Measurements from ENCODE around the gene DNPEP. TPM values are rescaled to one million over a fixed set of nuclear protein-coding genes. Genes with fewer than 3 reads are reported as not detected.

The DNPEP gene
- total RNA-seq, 1 donor from 2014 or later = 124 TPM

DNA sequence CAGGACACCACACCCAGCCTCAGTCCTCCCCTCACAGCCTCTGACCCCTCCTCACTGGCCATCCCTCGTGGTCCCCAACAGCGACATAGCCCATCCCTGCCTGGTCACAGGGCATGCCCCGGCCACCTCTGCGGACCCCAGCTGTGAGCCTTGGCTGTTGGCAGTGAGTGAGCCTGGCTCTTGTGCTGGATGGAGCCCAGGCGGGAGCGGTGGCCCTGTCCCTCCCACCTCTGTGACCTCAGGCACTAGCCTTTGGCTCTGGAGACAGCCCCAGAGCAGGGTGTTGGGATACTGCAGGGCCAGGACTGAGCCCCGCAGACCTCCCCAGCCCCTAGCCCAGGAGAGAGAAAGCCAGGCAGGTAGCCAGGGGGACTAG is 38.3 kb upstream of the DNPEP start:
- Mint-ChIP-seq H3K27me3 (ENCODE audit: insufficient read depth) (peaks cover 9% of the 10 kb centered on the region), H3K4me3 (no peak overlapping the region), H3K4me1 (ENCODE audit: low read depth) (no peaks in the 10 kb centered on the region), H3K36me3 (ENCODE audit: low read depth) (no peaks in the 10 kb centered on the region), H3K9me3 (no peaks in the 10 kb centered on the region), H3K27ac (no peak overlapping the region)
- no peak for DNase-seq (ENCODE audit: low spot score)
- intact Hi-C loops (cut with micrococcal nuclease) = no loop called here

DNA sequence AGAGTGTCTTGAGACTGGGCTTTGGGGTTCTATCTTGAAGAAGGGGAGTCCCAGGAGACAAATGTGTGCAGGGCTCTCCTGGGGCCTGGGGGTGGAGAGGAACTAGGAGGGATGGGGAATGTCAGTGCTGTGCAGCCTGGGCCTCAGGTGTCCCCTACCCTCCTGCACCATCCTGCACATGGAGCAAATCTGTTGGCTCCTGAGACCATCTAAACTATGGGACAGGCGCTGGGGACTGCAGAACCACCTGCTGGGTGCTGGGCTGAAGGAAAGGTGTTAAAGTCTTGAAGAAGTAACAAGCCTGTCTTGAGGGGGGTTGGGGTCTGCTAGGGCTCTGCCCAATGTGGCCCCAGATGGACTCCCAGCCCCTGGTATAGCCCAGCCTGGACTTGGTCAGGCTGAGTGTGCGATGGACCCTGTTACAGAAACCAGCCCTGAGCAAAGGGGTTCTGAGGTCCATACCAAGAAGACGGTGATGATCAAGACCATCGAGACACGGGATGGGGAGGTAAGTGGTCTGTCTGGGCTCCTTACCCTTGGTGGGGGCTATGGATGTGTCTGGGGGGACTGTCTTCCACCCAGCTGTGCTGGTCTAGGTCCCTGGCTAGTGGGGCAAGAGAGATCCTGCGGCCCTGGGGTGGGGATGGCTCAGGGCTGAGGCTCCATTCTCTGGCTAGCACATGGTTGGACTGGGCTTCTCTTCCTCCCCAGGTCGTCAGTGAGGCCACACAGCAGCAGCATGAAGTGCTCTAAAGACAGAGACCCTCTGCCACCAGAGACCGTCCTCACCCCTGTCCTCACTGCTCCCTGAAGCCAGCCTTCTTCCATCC is 37.7 kb upstream of the DNPEP start:
- no peak for DNase-seq (ENCODE audit: low spot score)
- intact Hi-C loops (cut with micrococcal nuclease) = no loop called here
- Mint-ChIP-seq H3K36me3 (ENCODE audit: low read depth) (no peaks in the 10 kb centered on the region), H3K27me3 (ENCODE audit: insufficient read depth) (peaks cover 9% of the 10 kb centered on the region), H3K4me1 (ENCODE audit: low read depth) (no peaks in the 10 kb centered on the region), H3K27ac (no peak overlapping the region), H3K9me3 (no peaks in the 10 kb centered on the region), H3K4me3 (no peak overlapping the region)

DNA sequence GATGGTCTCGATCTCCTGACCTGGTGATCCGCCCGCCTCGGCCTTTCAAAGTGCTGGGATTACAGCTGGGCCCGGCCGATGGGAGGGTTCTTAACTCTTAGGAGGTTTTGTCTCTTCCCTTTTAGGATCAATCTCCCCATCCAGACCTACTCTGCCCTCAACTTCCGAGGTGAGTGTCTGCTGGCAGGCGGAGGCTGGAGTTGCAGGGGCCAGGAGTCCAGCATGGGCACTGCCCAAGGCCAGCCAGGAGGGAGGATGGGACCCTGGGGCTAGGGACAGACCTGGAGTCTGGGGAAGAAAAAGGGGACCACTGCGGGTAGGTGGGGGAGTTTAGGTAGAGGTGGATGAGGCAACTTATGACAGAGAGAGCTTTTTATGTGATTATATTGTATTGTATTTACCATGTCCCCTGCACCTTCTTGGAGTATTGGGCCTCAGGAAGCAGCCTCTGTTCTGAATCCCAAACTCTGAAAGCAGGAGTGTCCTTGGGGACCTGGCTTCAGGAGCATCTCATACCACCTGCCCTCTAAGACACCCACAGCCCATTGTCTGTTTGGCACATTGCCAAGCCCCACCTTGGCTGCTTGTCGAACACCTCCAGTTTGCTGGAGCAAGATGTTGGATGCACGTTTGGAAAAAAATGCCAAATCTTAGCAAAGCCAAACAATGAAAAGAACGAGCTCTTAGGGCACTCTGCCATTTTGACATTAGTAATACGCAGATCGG is 36.1 kb upstream of the DNPEP start:
- Mint-ChIP-seq H3K4me1 (ENCODE audit: low read depth) (no peaks in the 10 kb centered on the region), H3K4me3 (no peak overlapping the region), H3K27me3 (ENCODE audit: insufficient read depth) (peaks cover 17% of the 10 kb centered on the region), H3K27ac (no peak overlapping the region), H3K36me3 (ENCODE audit: low read depth) (no peaks in the 10 kb centered on the region), H3K9me3 (no peaks in the 10 kb centered on the region)
- intact Hi-C loops (cut with micrococcal nuclease) = no loop called here
- DNase-seq (ENCODE audit: low spot score) = no peak

DNA sequence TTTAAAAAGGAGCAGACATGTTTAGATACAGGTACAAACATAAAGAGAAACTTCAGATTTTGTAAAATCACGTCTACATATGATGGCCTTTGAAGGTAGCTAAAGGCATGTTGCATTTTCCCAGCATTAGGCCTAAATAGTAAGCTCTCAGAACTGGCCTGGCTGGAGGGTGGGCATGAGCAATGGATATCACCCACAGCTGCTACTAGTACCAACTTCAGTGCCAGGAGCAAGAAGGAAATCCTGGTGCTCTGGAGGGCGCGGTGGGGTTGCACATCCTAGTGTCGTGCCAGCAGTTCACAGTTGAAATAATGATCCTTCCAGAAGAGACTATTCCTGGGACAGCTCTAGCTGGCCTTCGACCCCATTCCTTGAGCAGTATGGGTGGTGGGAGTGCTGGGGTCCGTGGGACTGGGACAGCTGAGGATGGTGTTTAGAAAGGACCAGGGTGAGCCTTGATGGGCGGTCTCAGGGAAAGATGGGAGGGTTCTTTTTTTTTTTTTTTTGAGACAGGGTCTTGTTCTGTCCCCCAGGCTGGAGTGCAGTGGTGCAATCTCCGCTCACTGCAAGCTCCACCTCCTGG is 35.3 kb upstream of the DNPEP start:
- Mint-ChIP-seq H3K36me3 (ENCODE audit: low read depth) (no peaks in the 10 kb centered on the region), H3K4me1 (ENCODE audit: low read depth) (no peaks in the 10 kb centered on the region), H3K9me3 (no peaks in the 10 kb centered on the region), H3K27me3 (ENCODE audit: insufficient read depth) (peaks cover 17% of the 10 kb centered on the region), H3K27ac (no peak overlapping the region), H3K4me3 (no peak overlapping the region)
- intact Hi-C loops (cut with micrococcal nuclease) = no loop called here
- no peak for DNase-seq (ENCODE audit: low spot score)

DNA sequence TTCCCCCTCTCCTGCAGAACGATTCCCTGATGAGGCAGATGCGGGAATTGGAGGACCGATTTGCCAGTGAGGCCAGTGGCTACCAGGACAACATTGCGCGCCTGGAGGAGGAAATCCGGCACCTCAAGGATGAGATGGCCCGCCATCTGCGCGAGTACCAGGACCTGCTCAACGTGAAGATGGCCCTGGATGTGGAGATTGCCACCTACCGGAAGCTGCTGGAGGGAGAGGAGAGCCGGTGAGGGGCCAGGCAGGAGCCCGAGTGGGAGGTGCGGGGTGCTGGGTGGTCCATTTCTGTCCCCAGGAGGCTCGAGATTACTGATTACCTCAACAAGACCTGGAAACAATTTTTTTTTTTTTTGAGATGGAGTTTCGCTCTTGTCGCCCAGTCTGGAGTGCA is 33.6 kb upstream of the DNPEP start:
- Mint-ChIP-seq H3K36me3 (ENCODE audit: low read depth) (no peaks in the 10 kb centered on the region), H3K4me1 (ENCODE audit: low read depth) (no peaks in the 10 kb centered on the region), H3K4me3 (no peak overlapping the region), H3K27me3 (ENCODE audit: insufficient read depth) (peaks cover 16% of the 10 kb centered on the region), H3K9me3 (no peaks in the 10 kb centered on the region), H3K27ac (no peak overlapping the region)
- DNase-seq (ENCODE audit: low spot score) = no peak
- intact Hi-C loops (cut with micrococcal nuclease) = no loop called here

DNA sequence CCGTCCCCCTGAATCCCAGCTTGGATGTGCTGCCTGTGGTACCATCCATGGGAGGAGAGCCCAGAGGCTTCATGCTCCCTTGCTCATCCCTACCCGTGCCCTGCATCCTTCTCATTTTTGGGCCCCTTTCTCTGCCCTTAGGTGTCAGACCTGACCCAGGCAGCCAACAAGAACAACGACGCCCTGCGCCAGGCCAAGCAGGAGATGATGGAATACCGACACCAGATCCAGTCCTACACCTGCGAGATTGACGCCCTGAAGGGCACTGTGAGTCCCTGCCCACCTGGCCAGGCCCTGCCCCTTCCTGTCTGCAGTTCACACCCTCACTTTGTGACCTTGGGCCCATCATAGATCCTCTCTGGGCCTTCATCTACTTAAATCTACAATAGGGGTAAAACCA is 33.0 kb upstream of the DNPEP start:
- Mint-ChIP-seq H3K27ac (no peak overlapping the region), H3K4me3 (no peak overlapping the region), H3K27me3 (ENCODE audit: insufficient read depth) (peaks cover 18% of the 10 kb centered on the region), H3K9me3 (no peaks in the 10 kb centered on the region), H3K4me1 (ENCODE audit: low read depth) (no peaks in the 10 kb centered on the region), H3K36me3 (ENCODE audit: low read depth) (no peaks in the 10 kb centered on the region)
- intact Hi-C loops (cut with micrococcal nuclease) = no loop called here
- DNase-seq (ENCODE audit: low spot score) = no peak

DNA sequence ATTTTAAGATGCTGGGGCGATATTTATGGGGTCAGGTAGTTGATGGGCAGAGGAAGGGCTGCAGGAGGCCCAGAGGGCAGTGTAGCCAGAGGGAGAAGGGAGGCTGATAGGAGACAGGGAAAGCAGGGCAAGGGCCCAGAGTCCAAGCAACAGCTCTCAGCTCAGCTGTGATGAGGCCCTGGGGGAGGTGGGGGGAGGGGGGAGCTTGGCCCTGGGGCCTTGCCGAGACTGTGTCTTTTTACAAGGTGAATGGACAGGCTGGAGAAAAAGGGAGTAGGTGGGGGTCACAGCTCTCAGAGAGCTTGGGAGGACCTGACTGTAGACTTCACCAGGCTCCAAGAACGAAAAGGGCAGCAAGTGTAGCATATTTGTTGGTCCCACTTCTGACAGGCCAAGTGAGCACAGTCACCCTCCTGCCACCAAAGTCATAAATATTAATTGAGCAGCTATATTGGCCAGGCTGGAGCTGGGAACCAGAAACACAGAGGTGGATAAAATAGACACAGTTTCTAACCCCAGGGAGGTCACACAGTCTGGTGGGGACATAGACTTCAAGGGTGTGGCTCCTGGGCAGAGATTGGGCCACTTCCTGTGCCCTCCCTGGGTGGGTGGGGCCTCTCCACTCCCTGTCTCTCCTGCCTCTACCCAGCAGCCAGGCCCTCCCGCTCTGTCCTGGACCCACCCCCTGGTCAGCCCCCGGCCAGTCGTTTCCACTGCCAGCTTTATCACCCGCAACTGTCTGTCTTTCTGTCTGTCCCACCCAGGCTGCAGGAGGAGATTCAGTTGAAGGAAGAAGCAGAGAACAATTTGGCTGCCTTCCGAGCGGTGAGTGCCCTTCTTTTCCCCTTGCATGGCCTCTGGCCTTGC is 31.9 kb upstream of the DNPEP start:
- no peak for DNase-seq (ENCODE audit: low spot score)
- Mint-ChIP-seq H3K27me3 (ENCODE audit: insufficient read depth) (peaks cover 21% of the 10 kb centered on the region), H3K4me1 (ENCODE audit: low read depth) (no peaks in the 10 kb centered on the region), H3K36me3 (ENCODE audit: low read depth) (no peaks in the 10 kb centered on the region), H3K9me3 (no peaks in the 10 kb centered on the region), H3K4me3 (no peak overlapping the region), H3K27ac (no peak overlapping the region)
- intact Hi-C loops (cut with micrococcal nuclease) = no loop called here

DNA sequence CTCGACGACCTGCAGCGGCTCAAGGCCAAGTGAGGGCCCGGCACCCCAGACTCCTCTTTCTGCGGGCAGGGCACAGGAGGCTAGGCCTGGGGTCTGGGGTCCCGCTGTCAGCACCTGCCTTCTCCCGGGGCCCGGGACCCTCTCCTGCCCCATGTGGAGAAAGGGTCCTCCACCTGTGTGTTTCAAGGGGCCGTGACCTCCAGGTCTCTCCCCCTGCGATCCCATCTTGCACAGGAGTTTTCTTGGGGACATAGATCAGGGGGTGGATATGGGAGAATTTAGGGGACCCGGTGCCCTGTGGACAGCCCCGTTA is 31.3 kb upstream of the DNPEP start:
- H3K4me1 Mint-ChIP-seq (ENCODE audit: low read depth) = no peaks in the 10 kb centered on the region
- H3K27ac Mint-ChIP-seq = no peak overlapping the region
- DNase-seq (ENCODE audit: low spot score) = no peak
- intact Hi-C loops (cut with micrococcal nuclease) = no loop called here
- peaks cover 22% of the 10 kb centered on the region for H3K27me3 Mint-ChIP-seq (ENCODE audit: insufficient read depth)
- no peaks in the 10 kb centered on the region for H3K36me3 Mint-ChIP-seq (ENCODE audit: low read depth)
- H3K9me3 Mint-ChIP-seq = no peaks in the 10 kb centered on the region
- H3K4me3 Mint-ChIP-seq = no peak overlapping the region

DNA sequence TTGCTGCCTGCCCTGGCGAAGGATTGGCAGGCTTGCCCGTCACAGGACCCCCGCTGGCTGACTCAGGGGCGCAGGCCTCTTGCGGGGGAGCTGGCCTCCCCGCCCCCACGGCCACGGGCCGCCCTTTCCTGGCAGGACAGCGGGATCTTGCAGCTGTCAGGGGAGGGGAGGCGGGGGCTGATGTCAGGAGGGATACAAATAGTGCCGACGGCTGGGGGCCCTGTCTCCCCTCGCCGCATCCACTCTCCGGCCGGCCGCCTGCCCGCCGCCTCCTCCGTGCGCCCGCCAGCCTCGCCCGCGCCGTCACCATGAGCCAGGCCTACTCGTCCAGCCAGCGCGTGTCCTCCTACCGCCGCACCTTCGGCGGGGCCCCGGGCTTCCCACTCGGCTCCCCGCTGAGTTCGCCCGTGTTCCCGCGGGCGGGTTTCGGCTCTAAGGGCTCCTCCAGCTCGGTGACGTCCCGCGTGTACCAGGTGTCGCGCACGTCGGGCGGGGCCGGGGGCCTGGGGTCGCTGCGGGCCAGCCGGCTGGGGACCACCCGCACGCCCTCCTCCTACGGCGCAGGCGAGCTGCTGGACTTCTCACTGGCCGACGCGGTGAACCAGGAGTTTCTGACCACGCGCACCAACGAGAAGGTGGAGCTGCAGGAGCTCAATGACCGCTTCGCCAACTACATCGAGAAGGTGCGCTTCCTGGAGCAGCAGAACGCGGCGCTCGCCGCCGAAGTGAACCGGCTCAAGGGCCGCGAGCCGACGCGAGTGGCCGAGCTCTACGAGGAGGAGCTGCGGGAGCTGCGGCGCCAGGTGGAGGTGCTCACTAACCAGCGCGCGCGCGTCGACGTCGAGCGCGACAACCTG is 30.7 kb upstream of the DNPEP start, which contains the start of gene DES:
TSS of gene DES (plus strand) at position 223 of the 857 bp plus-strand sequence. CDS start at position 309, 86 bp downstream.
- DNase-seq (ENCODE audit: low spot score) = no peak
- Mint-ChIP-seq H3K27ac (no peak within 1 kb of the TSS), H3K27me3 (ENCODE audit: insufficient read depth) (peaks cover 26% of the 10 kb centered on the region), H3K4me1 (ENCODE audit: low read depth) (no peaks in the 10 kb centered on the region), H3K36me3 (ENCODE audit: low read depth) (no peaks in the 10 kb centered on the region), H3K4me3 (no peak within 1 kb of the TSS), H3K9me3 (no peaks in the 10 kb centered on the region)
- intact Hi-C loops (cut with micrococcal nuclease) = no loop called here

DNA sequence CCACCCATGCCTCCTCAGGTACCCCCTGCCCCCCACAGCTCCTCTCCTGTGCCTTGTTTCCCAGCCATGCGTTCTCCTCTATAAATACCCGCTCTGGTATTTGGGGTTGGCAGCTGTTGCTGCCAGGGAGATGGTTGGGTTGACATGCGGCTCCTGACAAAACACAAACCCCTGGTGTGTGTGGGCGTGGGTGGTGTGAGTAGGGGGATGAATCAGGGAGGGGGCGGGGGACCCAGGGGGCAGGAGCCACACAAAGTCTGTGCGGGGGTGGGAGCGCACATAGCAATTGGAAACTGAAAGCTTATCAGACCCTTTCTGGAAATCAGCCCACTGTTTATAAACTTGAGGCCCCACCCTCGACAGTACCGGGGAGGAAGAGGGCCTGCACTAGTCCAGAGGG is 29.7 kb upstream of the DNPEP start:
- Mint-ChIP-seq H3K4me3 (no peak overlapping the region), H3K27me3 (ENCODE audit: insufficient read depth) (peaks cover 33% of the 10 kb centered on the region), H3K9me3 (no peaks in the 10 kb centered on the region), H3K36me3 (ENCODE audit: low read depth) (no peaks in the 10 kb centered on the region), H3K27ac (no peak overlapping the region), H3K4me1 (ENCODE audit: low read depth) (no peaks in the 10 kb centered on the region)
- DNase-seq (ENCODE audit: low spot score) = no peak
- intact Hi-C loops (cut with micrococcal nuclease) = no loop called here

DNA sequence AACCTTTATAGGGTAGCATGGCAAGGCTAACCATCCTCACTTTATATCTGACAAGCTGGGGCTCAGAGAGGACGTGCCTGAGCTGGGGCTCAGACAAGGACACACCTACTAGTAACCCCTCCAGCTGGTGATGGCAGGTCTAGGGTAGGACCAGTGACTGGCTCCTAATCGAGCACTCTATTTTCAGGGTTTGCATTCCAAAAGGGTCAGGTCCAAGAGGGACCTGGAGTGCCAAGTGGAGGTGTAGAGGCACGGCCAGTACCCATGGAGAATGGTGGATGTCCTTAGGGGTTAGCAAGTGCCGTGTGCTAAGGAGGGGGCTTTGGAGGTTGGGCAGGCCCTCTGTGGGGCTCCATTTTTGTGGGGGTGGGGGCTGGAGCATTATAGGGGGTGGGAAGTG is 29.2 kb upstream of the DNPEP start:
- intact Hi-C loops (cut with micrococcal nuclease) = no loop called here
- no peaks in the 10 kb centered on the region for H3K9me3 Mint-ChIP-seq
- no peaks in the 10 kb centered on the region for H3K36me3 Mint-ChIP-seq (ENCODE audit: low read depth)
- H3K4me3 Mint-ChIP-seq = no peak overlapping the region
- no peaks in the 10 kb centered on the region for H3K4me1 Mint-ChIP-seq (ENCODE audit: low read depth)
- no peak overlapping the region for H3K27ac Mint-ChIP-seq
- peaks cover 34% of the 10 kb centered on the region for H3K27me3 Mint-ChIP-seq (ENCODE audit: insufficient read depth)
- no peak for DNase-seq (ENCODE audit: low spot score)

DNA sequence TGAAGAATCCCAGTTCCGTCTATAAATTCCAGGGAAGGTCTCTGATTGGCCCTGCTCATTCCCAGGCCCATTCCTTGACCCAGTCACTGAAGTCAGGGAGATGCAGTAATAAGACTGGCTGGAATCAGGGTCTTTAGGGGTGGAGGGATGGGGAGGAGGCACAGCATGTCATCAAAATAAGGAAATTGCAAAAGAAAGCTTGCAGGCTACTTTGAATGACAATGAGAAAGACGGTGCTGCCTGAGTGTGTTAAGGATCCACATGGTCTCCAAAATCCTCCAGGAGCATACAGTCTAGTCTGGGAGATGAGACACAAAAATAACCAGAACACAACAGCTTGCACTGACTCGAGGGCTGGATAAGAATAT is 28.5 kb upstream of the DNPEP start:
- DNase-seq (ENCODE audit: low spot score) = no peak
- H3K27ac Mint-ChIP-seq = no peak overlapping the region
- no peaks in the 10 kb centered on the region for H3K36me3 Mint-ChIP-seq (ENCODE audit: low read depth)
- intact Hi-C loops (cut with micrococcal nuclease) = no loop called here
- no peaks in the 10 kb centered on the region for H3K9me3 Mint-ChIP-seq
- no peak overlapping the region for H3K4me3 Mint-ChIP-seq
- peaks cover 34% of the 10 kb centered on the region for H3K27me3 Mint-ChIP-seq (ENCODE audit: insufficient read depth)
- no peaks in the 10 kb centered on the region for H3K4me1 Mint-ChIP-seq (ENCODE audit: low read depth)
